GM06990 (cell line): Measurements from ENCODE around the gene ALDH1L1.

Source experiments
- DNase-seq: peaks from one replicate; pipeline ENCODE4 v3.0.0-alpha.2; 2011; ENCODE audit not compliant: insufficient read length; ENCODE audit errors: extremely low read depth
- H3K27me3 ChIP-seq: replicated peaks from 2 replicates; pipeline ENCODE4 v1.6.0; 2011; ENCODE audit warnings: low read length; ENCODE audit not compliant: control insufficient read depth, insufficient read depth
- H3K36me3 ChIP-seq: 2 replicates; pipeline ENCODE4 v1.5.1; 2011; ENCODE audit warnings: low read length; ENCODE audit not compliant: control insufficient read depth, insufficient read depth
- H3K4me3 ChIP-seq: replicated peaks from 2 replicates; pipeline ENCODE4 v1.5.1; 2011; ENCODE audit warnings: low read depth, mild to moderate bottlenecking, control low read depth, low read length
- TF ChIP-seq, protein P1 (sequence below): IDR thresholded peaks from 2 replicates; pipeline ENCODE4 v1.5.1; 2011; ENCODE audit warnings: low read length, control low read depth, mild to moderate bottlenecking, inconsistent platforms; ENCODE audit not compliant: insufficient read depth, poor library complexity, severe bottlenecking

The ALDH1L1 gene

GRCh38 chr3:126197343-126197742 is 17.0 kb upstream of the ALDH1L1 start:
- H3K4me3 ChIP-seq: no peak overlapping the region
- TF ChIP-seq, protein P1, sequence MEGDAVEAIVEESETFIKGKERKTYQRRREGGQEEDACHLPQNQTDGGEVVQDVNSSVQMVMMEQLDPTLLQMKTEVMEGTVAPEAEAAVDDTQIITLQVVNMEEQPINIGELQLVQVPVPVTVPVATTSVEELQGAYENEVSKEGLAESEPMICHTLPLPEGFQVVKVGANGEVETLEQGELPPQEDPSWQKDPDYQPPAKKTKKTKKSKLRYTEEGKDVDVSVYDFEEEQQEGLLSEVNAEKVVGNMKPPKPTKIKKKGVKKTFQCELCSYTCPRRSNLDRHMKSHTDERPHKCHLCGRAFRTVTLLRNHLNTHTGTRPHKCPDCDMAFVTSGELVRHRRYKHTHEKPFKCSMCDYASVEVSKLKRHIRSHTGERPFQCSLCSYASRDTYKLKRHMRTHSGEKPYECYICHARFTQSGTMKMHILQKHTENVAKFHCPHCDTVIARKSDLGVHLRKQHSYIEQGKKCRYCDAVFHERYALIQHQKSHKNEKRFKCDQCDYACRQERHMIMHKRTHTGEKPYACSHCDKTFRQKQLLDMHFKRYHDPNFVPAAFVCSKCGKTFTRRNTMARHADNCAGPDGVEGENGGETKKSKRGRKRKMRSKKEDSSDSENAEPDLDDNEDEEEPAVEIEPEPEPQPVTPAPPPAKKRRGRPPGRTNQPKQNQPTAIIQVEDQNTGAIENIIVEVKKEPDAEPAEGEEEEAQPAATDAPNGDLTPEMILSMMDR: no peak
- H3K27me3 ChIP-seq: no peaks in the 10 kb centered on the region
- no peaks in the 10 kb centered on the region for H3K36me3 ChIP-seq
- DNase-seq: no peak

DNA sequence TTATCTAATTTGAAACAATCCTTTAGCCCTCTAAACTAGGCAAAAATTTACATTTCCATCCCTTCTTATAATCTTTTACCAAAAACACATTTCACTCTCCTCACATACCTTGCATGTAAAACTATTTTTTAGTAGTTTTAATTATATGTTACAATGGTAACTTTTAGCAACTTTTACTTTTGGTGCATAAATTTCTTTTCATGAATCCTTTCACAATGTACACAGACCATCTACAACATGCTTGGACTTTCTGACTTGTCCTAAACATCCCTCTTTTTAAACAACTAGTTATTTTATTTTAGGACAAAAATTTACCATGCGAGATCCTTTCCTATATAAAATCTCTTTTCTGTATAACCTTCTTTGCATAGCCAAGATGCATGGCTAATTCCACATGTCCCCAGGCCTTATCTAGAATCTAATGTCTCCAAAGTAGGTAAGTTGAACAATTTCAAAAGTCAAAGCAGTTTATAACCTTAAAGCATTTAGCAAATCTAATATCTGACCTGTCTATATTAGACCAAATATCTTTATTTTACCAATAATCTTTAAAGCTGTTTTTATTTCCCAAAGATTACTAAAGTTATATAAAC is 14.4 kb upstream of the ALDH1L1 start:
- no peak for DNase-seq
- H3K4me3 ChIP-seq: no peak overlapping the region
- TF ChIP-seq, protein P1: no peak
- no peaks in the 10 kb centered on the region for H3K27me3 ChIP-seq
- no peaks in the 10 kb centered on the region for H3K36me3 ChIP-seq

GRCh38 chr3:126191246-126191645 is 10.9 kb upstream of the ALDH1L1 start:
- no peaks in the 10 kb centered on the region for H3K27me3 ChIP-seq
- no peak for DNase-seq
- TF ChIP-seq, protein P1: no peak
- no peaks in the 10 kb centered on the region for H3K36me3 ChIP-seq
- no peak overlapping the region for H3K4me3 ChIP-seq

DNA sequence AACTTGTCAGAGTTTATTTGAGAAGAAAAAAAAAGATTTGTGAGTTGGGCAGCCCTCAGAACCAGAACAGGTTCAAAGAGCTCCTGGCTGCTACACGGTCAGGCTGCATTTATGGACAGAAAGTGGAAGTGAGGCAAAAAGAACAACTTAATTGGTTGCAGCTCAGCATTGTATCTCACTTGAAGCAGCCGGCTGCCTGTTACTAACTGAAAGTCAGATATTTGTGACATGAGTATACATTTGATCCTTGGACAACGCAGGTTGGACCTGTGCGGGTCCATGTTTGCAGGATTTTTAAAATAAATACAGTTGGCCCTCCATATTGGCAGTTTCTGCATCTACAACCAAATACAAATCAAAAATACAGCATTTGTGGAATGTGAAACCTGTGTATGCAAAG is 7.5 kb upstream of the ALDH1L1 start:
- DNase-seq: no peak
- TF ChIP-seq, protein P1: no peak
- H3K36me3 ChIP-seq: no peaks in the 10 kb centered on the region
- peaks cover 2% of the 10 kb centered on the region; the same call in 1 of the 2 replicates for H3K27me3 ChIP-seq
- H3K4me3 ChIP-seq: no peak overlapping the region

DNA sequence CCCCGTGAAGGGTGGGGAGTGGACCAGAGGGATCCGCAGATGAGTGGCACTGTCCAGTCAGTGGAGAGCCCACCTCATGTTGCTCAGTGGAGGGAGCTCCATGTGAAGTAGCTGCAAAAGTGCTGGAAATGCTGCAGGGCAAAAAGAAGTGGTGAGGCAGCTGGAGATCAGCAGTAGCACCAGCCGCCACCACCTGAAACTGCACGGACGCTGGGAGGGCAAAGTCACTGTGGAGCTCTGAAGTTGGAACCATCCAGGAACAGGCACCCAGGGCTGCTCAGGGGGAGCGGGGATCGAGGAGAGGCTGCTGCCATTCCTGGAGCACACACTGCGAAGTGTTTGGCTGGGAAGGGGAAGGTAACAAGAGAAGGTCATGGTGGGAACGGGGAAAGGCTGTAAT is 6.4 kb upstream of the ALDH1L1 start:
- DNase-seq: no peak
- H3K27me3 ChIP-seq: peaks cover 2% of the 10 kb centered on the region; the same call in 1 of the 2 replicates
- H3K4me3 ChIP-seq: no peak overlapping the region
- no peaks in the 10 kb centered on the region for H3K36me3 ChIP-seq
- TF ChIP-seq, protein P1: no peak

DNA sequence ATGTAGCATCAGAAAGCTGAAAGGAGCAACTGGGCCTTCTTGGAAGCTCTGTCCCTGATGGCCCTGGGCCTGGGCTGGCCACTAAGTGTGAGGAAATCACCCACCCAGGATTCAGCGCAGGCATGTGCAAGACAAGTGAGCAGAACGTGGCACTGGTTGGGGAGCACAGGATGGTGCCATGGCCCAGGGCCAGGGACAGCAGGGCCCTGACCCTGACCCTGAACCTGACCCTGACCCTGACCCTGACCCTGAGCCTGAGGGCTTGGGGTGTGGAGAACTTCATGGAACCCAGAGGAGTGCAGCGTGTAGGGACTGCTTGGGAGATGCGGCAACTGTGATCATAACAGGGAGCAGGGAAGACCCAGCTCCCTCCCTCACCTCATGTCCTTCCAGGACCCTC is 5.9 kb upstream of the ALDH1L1 start:
- Histone ChIP-seq H3K4me3 (no peak overlapping the region), H3K27me3 (peaks cover 2% of the 10 kb centered on the region; the same call in 1 of the 2 replicates), H3K36me3 (no peaks in the 10 kb centered on the region)
- no peak for DNase-seq
- TF ChIP-seq, protein P1: no peak
